HCT116 (cell line): ENCODE measurements around the gene LRRN4CL. TPM values are rescaled to one million over a fixed set of nuclear protein-coding genes. Genes with fewer than 3 reads are reported as not detected.

Experiments
- ATAC-seq: fragments of 200-7000 bp; cut with Tn5 transposase; 2 replicates; pipeline ENCODE4 v1.9.1; 2020; ENCODE audit warnings: mild to moderate bottlenecking, moderate library complexity
- BruUV-seq: library from RNA; stranded (reverse); fragments of 400-500 nt; replicated peaks from 2 replicates; lab custom pipeline; 2021; lab: Mats Ljungman, UMichigan
- CTCF ChIA-PET: fragments of 300-600 bp; sonication (Branson Sonifier 250); formaldehyde crosslinking; loops from one replicate; lab custom pipeline; 2021; ENCODE audit warnings: antibody characterized with exemption; lab: Charles Lee
- POLR2A ChIA-PET: fragments of 300-600, 350-600 bp; sonication (Branson Sonifier 250); formaldehyde crosslinking; loops from one replicate; lab custom pipeline; 2021; ENCODE audit warnings: antibody characterized with exemption; lab: Charles Lee
- RAD21 ChIA-PET, 2 experiments: fragments of 300-600 bp; sonication (Branson Sonifier 250); formaldehyde crosslinking; loops; one replicate each; lab custom pipeline; 2023; ENCODE audit warnings: low total read pairs in 2 of 2; ENCODE audit not compliant: uncharacterized antibody in 2 of 2, unreplicated experiment in 2 of 2, low non-redundant PET in 1 of 2; lab: Charles Lee
- DNase-seq: peaks from one replicate; pipeline ENCODE4 v3.0.0-alpha.2; 2010; ENCODE audit warnings: low read depth, low spot score
- H2AFZ ChIP-seq: fragments of 200-600 bp; shearing (Covaris generic), sonication (generic); 2 replicates; pipeline ENCODE4 v1.6.1; 2017; ENCODE audit warnings: low read depth, mixed run types, mixed read lengths, antibody characterized with exemption, low read length; ENCODE audit not compliant: poor library complexity, severe bottlenecking
- H3K27ac ChIP-seq: 2 replicates; pipeline ENCODE4 v1.5.1; 2012; ENCODE audit warnings: low read depth, low read length
- H3K27me3 ChIP-seq: fragments of 200-600 bp; sonication (generic); 2 replicates; pipeline ENCODE4 v1.6.1; 2016; ENCODE audit warnings: mixed run types, low read length, mixed read lengths; ENCODE audit not compliant: insufficient read depth
- H3K36me3 ChIP-seq, 2 experiments: fragments of 200-500 bp in 1 of 2; fragments of 200-600 bp in 1 of 2; sonication (Bioruptor generic) in 1 of 2; sonication (generic) in 1 of 2; 2 replicates each; pipeline versions ENCODE4 v1.5.1 to v1.6.1; 2014 to 2016; ENCODE audit warnings: low read length in 2 of 2, inconsistent platforms in 1 of 2, mixed read lengths in 1 of 2, mixed run types in 1 of 2; ENCODE audit not compliant: insufficient read depth in 2 of 2, control insufficient read depth in 1 of 2
- H3K4me1 ChIP-seq, 2 experiments: fragments of 200-600 bp in 1 of 2; sonication (generic) in 1 of 2; 2 replicates each; pipeline versions ENCODE4 v1.5.1 to v1.6.1; 2012 to 2017; ENCODE audit warnings: low read length in 2 of 2, inconsistent platforms in 1 of 2, mild to moderate bottlenecking in 1 of 2, mixed read lengths in 1 of 2, mixed run types in 1 of 2, moderate library complexity in 1 of 2; ENCODE audit not compliant: insufficient read depth in 2 of 2, control insufficient read depth in 1 of 2
- H3K4me2 ChIP-seq: fragments of 200-600 bp; sonication (generic); 2 replicates; pipeline ENCODE4 v1.6.1; 2017; ENCODE audit warnings: mixed run types, low read length, mixed read lengths
- H3K4me3 ChIP-seq, 2 experiments: fragments of 200-600 bp in 1 of 2; sonication (generic) in 1 of 2; replicated peaks in 1 of 2; 2 replicates each; pipeline ENCODE4 v1.5.1; 2011 to 2016; ENCODE audit warnings: low read length in 2 of 2, control low read depth in 1 of 2, low read depth in 1 of 2, mild to moderate bottlenecking in 1 of 2, mixed read lengths in 1 of 2, mixed run types in 1 of 2
- H3K79me2 ChIP-seq: fragments of 200-600 bp; sonication (generic); 2 replicates; pipeline ENCODE4 v1.6.1; 2017; ENCODE audit warnings: mild to moderate bottlenecking, mixed run types, low read length, moderate library complexity, mixed read lengths; ENCODE audit not compliant: insufficient read depth
- H3K9ac ChIP-seq: fragments of 200-600 bp; sonication (generic); 2 replicates; pipeline ENCODE4 v1.6.1; 2016; ENCODE audit warnings: low read length, mixed read lengths
- H3K9me2 ChIP-seq: fragments of 200-600 bp; sonication (generic), shearing (Covaris generic); 2 replicates; pipeline ENCODE4 v1.6.1; 2017; ENCODE audit warnings: mixed run types, mild to moderate bottlenecking, moderate library complexity; ENCODE audit not compliant: insufficient read depth
- H3K9me3 ChIP-seq, 2 experiments: fragments of 200-500 bp in 1 of 2; fragments of 200-600 bp in 1 of 2; sonication (Bioruptor generic) in 1 of 2; sonication (generic) in 1 of 2; 2 replicates each; pipeline ENCODE4 v1.6.1; 2014 to 2017; ENCODE audit warnings: low read length in 2 of 2, mixed read lengths in 2 of 2, inconsistent platforms in 1 of 2, low read depth in 1 of 2, mild to moderate bottlenecking in 1 of 2, mixed run types in 1 of 2, moderate library complexity in 1 of 2; ENCODE audit not compliant: control insufficient read depth in 1 of 2, insufficient read depth in 1 of 2
- H4K20me1 ChIP-seq: fragments of 200-600 bp; sonication (generic), shearing (Covaris generic); 2 replicates; pipeline ENCODE4 v1.6.1; 2017; ENCODE audit warnings: mixed run types, mild to moderate bottlenecking, moderate library complexity; ENCODE audit not compliant: insufficient read depth
- CBX3 ChIP-seq: IDR thresholded peaks from 2 replicates; pipeline ENCODE4 v1.6.1; 2012; ENCODE audit warnings: low read depth
- CEBPB ChIP-seq: IDR thresholded peaks from 2 replicates; pipeline ENCODE4 v1.6.1; 2012; ENCODE audit warnings: low read depth
- CTCF ChIP-seq, 3 experiments: fragments of 200-600 bp in 1 of 3; sonication (generic) in 1 of 3; IDR thresholded peaks in 2 of 3; conservative IDR thresholded peaks in 1 of 3; 2 replicates each; pipeline ENCODE4 v1.5.1; 2012 to 2017; ENCODE audit warnings: low read depth in 2 of 3, low read length in 2 of 3, antibody characterized with exemption in 1 of 3, borderline replicate concordance in 1 of 3, control low read depth in 1 of 3, mild to moderate bottlenecking in 1 of 3, mixed read lengths in 1 of 3, mixed run types in 1 of 3, moderate library complexity in 1 of 3; ENCODE audit not compliant: insufficient read depth in 1 of 3
- ELF1 ChIP-seq: IDR thresholded peaks from 2 replicates; pipeline ENCODE4 v1.6.1; 2012; ENCODE audit warnings: low read depth, borderline replicate concordance
- EZH2 ChIP-seq: fragments of 200-600 bp; sonication (generic); IDR thresholded peaks from 2 replicates; pipeline ENCODE4 v1.6.1; 2017; ENCODE audit warnings: antibody characterized with exemption, mixed run types
- EZH2phosphoT487 ChIP-seq: fragments of 200-600 bp; IDR thresholded peaks from 2 replicates; pipeline ENCODE4 v1.6.1; 2018; ENCODE audit warnings: antibody characterized with exemption, borderline replicate concordance
- FOSL1 ChIP-seq: IDR thresholded peaks from 2 replicates; pipeline ENCODE4 v1.6.1; 2012; ENCODE audit warnings: low read depth
- JUND ChIP-seq: IDR thresholded peaks from 2 replicates; pipeline ENCODE4 v1.6.1; 2012
- MAX ChIP-seq: IDR thresholded peaks from 2 replicates; pipeline ENCODE4 v1.6.1; 2012
- POLR2A ChIP-seq: IDR thresholded peaks from 2 replicates; pipeline ENCODE4 v1.7.0; 2011; ENCODE audit warnings: borderline replicate concordance; ENCODE audit not compliant: insufficient read depth, insufficient read length; ENCODE audit errors: extremely low read depth
- POLR2AphosphoS5 ChIP-seq: IDR thresholded peaks from 2 replicates; pipeline ENCODE4 v1.6.1; 2011; ENCODE audit warnings: mild to moderate bottlenecking, low read depth, low read length, moderate library complexity
- RAD21 ChIP-seq: IDR thresholded peaks from 2 replicates; pipeline ENCODE4 v1.6.1; 2012; ENCODE audit warnings: low read depth, mild to moderate bottlenecking
- REST ChIP-seq: IDR thresholded peaks from 2 replicates; pipeline ENCODE4 v1.6.1; 2012; ENCODE audit warnings: low read depth
- SIN3A ChIP-seq: IDR thresholded peaks from 2 replicates; pipeline ENCODE4 v1.6.1; 2012; ENCODE audit warnings: low read depth
- SP1 ChIP-seq: IDR thresholded peaks from 2 replicates; pipeline ENCODE4 v1.6.1; 2012; ENCODE audit warnings: low read depth
- SRF ChIP-seq: IDR thresholded peaks from 2 replicates; pipeline ENCODE4 v1.6.1; 2012; ENCODE audit warnings: low read depth
- TCF7L2 ChIP-seq: IDR thresholded peaks from 2 replicates; pipeline ENCODE4 v1.7.0; 2011; ENCODE audit warnings: borderline replicate concordance, inconsistent platforms; ENCODE audit not compliant: insufficient read depth, insufficient read length; ENCODE audit errors: extremely low read depth
- ZFX ChIP-seq: fragments of 450-650 bp; IDR thresholded peaks from 2 replicates; pipeline ENCODE4 v1.6.1; 2017
- ZNF274 ChIP-seq: fragments of 200-500 bp; sonication (Bioruptor generic); IDR thresholded peaks from 2 replicates; pipeline ENCODE4 v1.6.1; 2014; ENCODE audit warnings: mild to moderate bottlenecking, low read depth, low read length, inconsistent platforms
- intact Hi-C: fragments of 100-400 bp; cut with micrococcal nuclease; formaldehyde crosslinking; loops from 2 replicates; pipeline ENCODE4 v1.10.0; 2022
- total RNA-seq: library from RNA; stranded (reverse); gene quantifications from one replicate; pipeline ENCODE4 v1.2.1, GENCODE V29; 2021; ENCODE audit not compliant: unreplicated experiment

LRRN4CL gene
- total RNA-seq, 1 experiment from 2014 or later, result 0.71 TPM

GRCh38 chr11:62716206-62716605 is 26.9 kb upstream of the LRRN4CL start:
- no peaks in the 10 kb centered on the region for H3K27me3 ChIP-seq
- H3K4me2 ChIP-seq, result no peak overlapping the region
- intact Hi-C loops, result no loop called here
- H3K79me2 ChIP-seq, result peaks cover 76% of the 10 kb centered on the region
- no peak overlapping the region for H2AFZ ChIP-seq
- H3K4me1 ChIP-seq, result no peaks in the 10 kb centered on the region
- no peaks in the 10 kb centered on the region for H3K9me2 ChIP-seq
- ChIA-PET CTCF (no interaction called here), POLR2A (no interaction called here), RAD21 (no interaction called here)
- H3K27ac ChIP-seq, result no peak overlapping the region
- ATAC-seq, result no peak
- H3K9ac ChIP-seq, result no peak overlapping the region
- H3K36me3 ChIP-seq, result peaks cover 88 to 89% of the 10 kb centered on the region in 2 experiments
- TF ChIP-seq MAX, result no peak
- no peak for TF ChIP-seq SP1
- no peak for TF ChIP-seq CBX3
- TF ChIP-seq JUND, result no peak
- TF ChIP-seq POLR2AphosphoS5, result no peak
- TF ChIP-seq REST, result no peak
- no peak for TF ChIP-seq CEBPB
- TF ChIP-seq ZNF274, result no peak
- TF ChIP-seq CTCF (IDR thresholded peaks at IDR 0.05 in 2 of 3, conservative IDR thresholded peaks at IDR 0.05 in 1 of 3; ENCODE audit: borderline replicate concordance in 1 of 3, insufficient read depth in 1 of 3, low read depth in 2 of 3, low read length in 2 of 3), result no peak
- no peak for TF ChIP-seq FOSL1
- no peak for TF ChIP-seq SIN3A
- no peak for TF ChIP-seq EZH2
- no peak for TF ChIP-seq RAD21
- TF ChIP-seq EZH2phosphoT487, result no peak
- TF ChIP-seq ZFX, result no peak
- no peak for TF ChIP-seq TCF7L2
- TF ChIP-seq SRF, result no peak
- no peak for TF ChIP-seq ELF1
- no peak for TF ChIP-seq POLR2A
- no TSS peak for BruUV-seq
- DNase-seq, result no peak
- H3K4me3 ChIP-seq, result no peak overlapping the region
- no peaks in the 10 kb centered on the region for H3K9me3 ChIP-seq
- H4K20me1 ChIP-seq, result peaks cover 5% of the 10 kb centered on the region; the same call in 1 of the 2 replicates
